Measurements from ENCODE around the gene CCDC192.
"Not testable (repeated sequence)": the region's sequence is repeated elsewhere in the genome, so short reads cannot be mapped to it uniquely, and the experiment has no call there.

CCDC192 gene

GRCh38 chr5:127766676-127767335, 63.6 kb downstream of the CCDC192 start:
- peak; percentile 23 for DNase-seq (ENCODE audit: low spot score)

- no peak for DNase-seq (ENCODE audit: low spot score)
These were observed 66.2 kb downstream of the CCDC192 start for GRCh38 chr5:127769386-127769785.

- no peak for DNase-seq (ENCODE audit: low spot score)
These were observed 67.1 kb downstream of the CCDC192 start for GRCh38 chr5:127770272-127770671.

- no peak for DNase-seq (ENCODE audit: low spot score)
These were observed 69.3 kb downstream of the CCDC192 start for GRCh38 chr5:127772531-127772930.

GRCh38 chr5:127774221-127774620, 71.0 kb downstream of the CCDC192 start:
- no peak for DNase-seq (ENCODE audit: low spot score)

GRCh38 chr5:127776477-127776876, 73.3 kb downstream of the CCDC192 start:
- DNase-seq (ENCODE audit: low spot score), result no peak

GRCh38 chr5:127777957-127778356, 74.8 kb downstream of the CCDC192 start:
- DNase-seq (ENCODE audit: low spot score), result no peak

GRCh38 chr5:127782450-127782849, 79.3 kb downstream of the CCDC192 start:
- not testable (repeated sequence) for DNase-seq (ENCODE audit: low spot score)

GRCh38 chr5:127785098-127785927, 82.1 kb downstream of the CCDC192 start:
- DNase-seq (ENCODE audit: low spot score), result peak; percentile 64

- no peak for DNase-seq (ENCODE audit: low spot score)
These were observed 88.2 kb downstream of the CCDC192 start for GRCh38 chr5:127791439-127791838.

GRCh38 chr5:127791908-127792307, 88.7 kb downstream of the CCDC192 start:
- DNase-seq (ENCODE audit: low spot score), result not testable (repeated sequence)

GRCh38 chr5:127793052-127793451, 89.9 kb downstream of the CCDC192 start:
- DNase-seq (ENCODE audit: low spot score), result no peak

- DNase-seq (ENCODE audit: low spot score), result no peak
These were observed 90.7 kb downstream of the CCDC192 start for GRCh38 chr5:127793879-127794278.

GRCh38 chr5:127796211-127796610, 93.0 kb downstream of the CCDC192 start:
- DNase-seq (ENCODE audit: low spot score), result no peak

GRCh38 chr5:127799293-127799905, 96.2 kb downstream of the CCDC192 start:
- DNase-seq (ENCODE audit: low spot score), result no peak

GRCh38 chr5:127801751-127802476, 98.7 kb downstream of the CCDC192 start:
- DNase-seq (ENCODE audit: low spot score), result peak; percentile 48

GRCh38 chr5:127802477-127802865, 99.3 kb downstream of the CCDC192 start:
- peak; percentile 14 for DNase-seq (ENCODE audit: low spot score)

- peak; percentile 5 for DNase-seq (ENCODE audit: low spot score)
These were observed 101.8 kb downstream of the CCDC192 start for GRCh38 chr5:127804886-127805426.

GRCh38 chr5:127805448-127805847, 102.3 kb downstream of the CCDC192 start:
- no peak for DNase-seq (ENCODE audit: low spot score)

- no peak for DNase-seq (ENCODE audit: low spot score)
These were observed 103.6 kb downstream of the CCDC192 start for GRCh38 chr5:127806776-127807175.

- no peak for DNase-seq (ENCODE audit: low spot score)
These were observed 106.3 kb downstream of the CCDC192 start for GRCh38 chr5:127809533-127809932.

GRCh38 chr5:127810017-127810416, 106.8 kb downstream of the CCDC192 start:
- no peak for DNase-seq (ENCODE audit: low spot score)

Data from hepatic stellate cell (primary cell).